Neural cell (in vitro differentiated cells): ENCODE results near the gene ACTRT2. TPM values are rescaled to one million over a fixed set of nuclear protein-coding genes. Genes with fewer than 3 reads are reported as not detected.

ENCODE experiments used
- H2AFZ ChIP-seq: fragments of 200-600, 300-800 bp; sonication (generic), shearing (Covaris generic); 2 replicates; pipeline ENCODE4 v1.6.0; 2014; ENCODE audit warnings: low read depth, mild to moderate bottlenecking, antibody characterized with exemption, low read length, moderate library complexity
- H3F3A ChIP-seq: fragments of 200-600 bp; shearing (Covaris generic); 2 replicates; pipeline ENCODE4 v1.6.1; 2016; ENCODE audit warnings: mild to moderate bottlenecking, moderate library complexity, mixed read lengths, antibody characterized with exemption, low read length; ENCODE audit not compliant: insufficient read depth, poor library complexity, severe bottlenecking
- H3K27ac ChIP-seq: fragments of 200-600, 300-800 bp; sonication (generic), shearing (Covaris generic); 2 replicates; pipeline ENCODE4 v1.5.1; 2014; ENCODE audit warnings: mild to moderate bottlenecking, low read length, moderate library complexity
- H3K27me3 ChIP-seq: fragments of 300-800, 200-600 bp; sonication (generic), shearing (Covaris generic); 2 replicates; pipeline ENCODE4 v1.6.0; 2014; ENCODE audit warnings: mild to moderate bottlenecking, low read depth, low read length, moderate library complexity; ENCODE audit not compliant: insufficient read depth
- H3K36me3 ChIP-seq: fragments of 300-800, 200-600 bp; sonication (generic), shearing (Covaris generic); 2 replicates; pipeline ENCODE4 v1.5.1; 2014; ENCODE audit warnings: mild to moderate bottlenecking, antibody characterized with exemption, low read length, moderate library complexity; ENCODE audit not compliant: insufficient read depth
- H3K4me2 ChIP-seq: fragments of 300-800, 200-600 bp; sonication (generic), shearing (Covaris generic); 2 replicates; pipeline ENCODE4 v1.6.0; 2014; ENCODE audit warnings: mild to moderate bottlenecking, low read length
- H3K4me3 ChIP-seq: fragments of 300-800, 200-600 bp; sonication (generic), shearing (Covaris generic); 2 replicates; pipeline ENCODE4 v1.5.1; 2014; ENCODE audit warnings: mild to moderate bottlenecking, low read length, moderate library complexity
- H3K79me2 ChIP-seq: fragments of 200-600 bp; shearing (Covaris generic); replicated peaks from 2 replicates; pipeline ENCODE4 v1.6.0; 2014; ENCODE audit warnings: mild to moderate bottlenecking, low read length, moderate library complexity; ENCODE audit not compliant: insufficient read depth
- H3K9ac ChIP-seq: fragments of 300-800, 200-600 bp; sonication (generic), shearing (Covaris generic); 2 replicates; pipeline ENCODE4 v1.6.1; 2016; ENCODE audit warnings: mild to moderate bottlenecking, low read length, mixed read lengths
- H3K9me2 ChIP-seq: fragments of 200-600 bp; shearing (Covaris generic); 2 replicates; pipeline ENCODE4 v1.6.1; 2016; ENCODE audit warnings: mild to moderate bottlenecking, low read length, mixed read lengths; ENCODE audit not compliant: insufficient read depth
- H3K9me3 ChIP-seq: fragments of 200-600, 300-800 bp; sonication (generic), shearing (Covaris generic); 2 replicates; pipeline ENCODE4 v1.6.1; 2016; ENCODE audit warnings: mild to moderate bottlenecking, mixed run types, low read length, moderate library complexity, mixed read lengths
- H4K20me1 ChIP-seq: fragments of 200-600 bp; shearing (Covaris generic); 2 replicates; pipeline ENCODE4 v1.6.1; 2016; ENCODE audit warnings: mild to moderate bottlenecking, mixed run types; ENCODE audit not compliant: insufficient read depth
- CTCF ChIP-seq: fragments of 450-650 bp; IDR thresholded peaks from 2 replicates; pipeline ENCODE4 v1.5.1; 2014; ENCODE audit warnings: antibody characterized with exemption, mild to moderate bottlenecking, moderate library complexity; ENCODE audit not compliant: poor library complexity, severe bottlenecking
- EP300 ChIP-seq: fragments of 450-650 bp; conservative IDR thresholded peaks from 2 replicates; pipeline ENCODE4 v1.6.1; 2014; ENCODE audit warnings: antibody characterized with exemption, mild to moderate bottlenecking, moderate library complexity; ENCODE audit not compliant: poor library complexity, severe bottlenecking
- POLR2AphosphoS5 ChIP-seq: IDR thresholded peaks from 2 replicates; pipeline ENCODE4 v1.6.1; 2012
- RAD21 ChIP-seq: fragments of 450-650 bp; conservative IDR thresholded peaks from 2 replicates; pipeline ENCODE4 v1.6.1; 2014; ENCODE audit warnings: antibody characterized with exemption, mild to moderate bottlenecking, moderate library complexity
- REST ChIP-seq: IDR thresholded peaks from 2 replicates; pipeline ENCODE4 v1.6.1; 2012; ENCODE audit warnings: borderline replicate concordance
- SMC3 ChIP-seq: fragments of 450-650 bp; conservative IDR thresholded peaks from 2 replicates; pipeline ENCODE4 v1.6.1; 2014; ENCODE audit warnings: antibody characterized with exemption, mild to moderate bottlenecking, moderate library complexity; ENCODE audit not compliant: poor library complexity
- TAF1 ChIP-seq: IDR thresholded peaks from 2 replicates; pipeline ENCODE4 v1.6.1; 2012; ENCODE audit warnings: low read depth
- polyA plus RNA-seq: library from polyadenylated mRNA; depleted of rRNA; stranded (reverse); fragments of >200 nt; gene quantifications from 2 replicates; pipeline ENCODE4 v1.2.3, GENCODE V29; 2014

ACTRT2 gene
- polyA plus RNA-seq, 1 donor from 2014 or later: not detected

GRCh38 chr1:3011127-3011526, 10.1 kb upstream of the ACTRT2 start:
- no peak overlapping the region for H3K4me3 ChIP-seq
- H3F3A ChIP-seq: no peaks in the 10 kb centered on the region
- no peak overlapping the region for H3K4me2 ChIP-seq
- no peaks in the 10 kb centered on the region for H4K20me1 ChIP-seq
- TF ChIP-seq TAF1 (no peak), POLR2AphosphoS5 (no peak)
- no peak overlapping the region for H3K27ac ChIP-seq
- H3K9me3 ChIP-seq: peaks cover 10% of the 10 kb centered on the region
- H2AFZ ChIP-seq: no peak overlapping the region
- no peak overlapping the region for H3K9ac ChIP-seq
- no peaks in the 10 kb centered on the region for H3K27me3 ChIP-seq
- no peaks in the 10 kb centered on the region for H3K36me3 ChIP-seq
- H3K9me2 ChIP-seq: no peaks in the 10 kb centered on the region
- H3K79me2 ChIP-seq: no peaks in the 10 kb centered on the region

GRCh38 chr1:3011631-3012455, 9.4 kb upstream of the ACTRT2 start:
- TF ChIP-seq TAF1 (no peak), CTCF (no peak), POLR2AphosphoS5 (no peak), RAD21 (no peak), EP300 (no peak), REST (no peak)
- Histone ChIP-seq H2AFZ (no peak overlapping the region), H3K27ac (no peak overlapping the region), H3F3A (no peaks in the 10 kb centered on the region), H3K9me3 (peaks cover 10% of the 10 kb centered on the region), H3K4me2 (no peak overlapping the region), H3K4me3 (no peak overlapping the region), H3K79me2 (no peaks in the 10 kb centered on the region), H3K9me2 (no peaks in the 10 kb centered on the region), H3K9ac (no peak overlapping the region), H3K36me3 (no peaks in the 10 kb centered on the region), H3K27me3 (no peaks in the 10 kb centered on the region), H4K20me1 (no peaks in the 10 kb centered on the region)

- H3F3A ChIP-seq: no peaks in the 10 kb centered on the region
- no peak overlapping the region for H3K4me3 ChIP-seq
- no peaks in the 10 kb centered on the region for H3K27me3 ChIP-seq
- no peaks in the 10 kb centered on the region for H3K79me2 ChIP-seq
- H3K9me2 ChIP-seq: no peaks in the 10 kb centered on the region
- H3K4me2 ChIP-seq: no peak overlapping the region
- no peak overlapping the region for H3K9ac ChIP-seq
- peaks cover 4% of the 10 kb centered on the region for H3K9me3 ChIP-seq
- TF ChIP-seq POLR2AphosphoS5: no peak
- TF ChIP-seq RAD21: peak; percentile 47
- TF ChIP-seq REST: no peak
- TF ChIP-seq CTCF: no peak
- no peak for TF ChIP-seq EP300
- no peak for TF ChIP-seq TAF1
- peak; percentile 40 for TF ChIP-seq SMC3
- no peaks in the 10 kb centered on the region for H4K20me1 ChIP-seq
- H3K27ac ChIP-seq: no peak overlapping the region
- no peaks in the 10 kb centered on the region for H3K36me3 ChIP-seq
- H2AFZ ChIP-seq: no peak overlapping the region
Measured at GRCh38 chr1:3012456-3013291, 8.6 kb upstream of the ACTRT2 start.
